WTC11 (cell line): ENCODE measurements around the gene SAFB.

Experiments
- TF ChIP-seq, protein P1 (sequence below): fragments of 200-600 bp; IDR thresholded peaks from 2 replicates; pipeline ENCODE4 v1.8.0; 2022; ENCODE audit warnings: antibody characterized with exemption
- TF ChIP-seq, protein P2 (sequence below): sonication (generic); formaldehyde crosslinking; IDR thresholded peaks from 2 replicates; pipeline ENCODE4 v1.8.1; 2022; ENCODE audit warnings: low read depth, missing genetic modification reagents, borderline replicate concordance

GRCh38 chr19:5691822-5692722 lies 69.2 kb downstream of the SAFB start:
- TF ChIP-seq, protein P1, sequence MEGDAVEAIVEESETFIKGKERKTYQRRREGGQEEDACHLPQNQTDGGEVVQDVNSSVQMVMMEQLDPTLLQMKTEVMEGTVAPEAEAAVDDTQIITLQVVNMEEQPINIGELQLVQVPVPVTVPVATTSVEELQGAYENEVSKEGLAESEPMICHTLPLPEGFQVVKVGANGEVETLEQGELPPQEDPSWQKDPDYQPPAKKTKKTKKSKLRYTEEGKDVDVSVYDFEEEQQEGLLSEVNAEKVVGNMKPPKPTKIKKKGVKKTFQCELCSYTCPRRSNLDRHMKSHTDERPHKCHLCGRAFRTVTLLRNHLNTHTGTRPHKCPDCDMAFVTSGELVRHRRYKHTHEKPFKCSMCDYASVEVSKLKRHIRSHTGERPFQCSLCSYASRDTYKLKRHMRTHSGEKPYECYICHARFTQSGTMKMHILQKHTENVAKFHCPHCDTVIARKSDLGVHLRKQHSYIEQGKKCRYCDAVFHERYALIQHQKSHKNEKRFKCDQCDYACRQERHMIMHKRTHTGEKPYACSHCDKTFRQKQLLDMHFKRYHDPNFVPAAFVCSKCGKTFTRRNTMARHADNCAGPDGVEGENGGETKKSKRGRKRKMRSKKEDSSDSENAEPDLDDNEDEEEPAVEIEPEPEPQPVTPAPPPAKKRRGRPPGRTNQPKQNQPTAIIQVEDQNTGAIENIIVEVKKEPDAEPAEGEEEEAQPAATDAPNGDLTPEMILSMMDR: no peak
- TF ChIP-seq, protein P2, sequence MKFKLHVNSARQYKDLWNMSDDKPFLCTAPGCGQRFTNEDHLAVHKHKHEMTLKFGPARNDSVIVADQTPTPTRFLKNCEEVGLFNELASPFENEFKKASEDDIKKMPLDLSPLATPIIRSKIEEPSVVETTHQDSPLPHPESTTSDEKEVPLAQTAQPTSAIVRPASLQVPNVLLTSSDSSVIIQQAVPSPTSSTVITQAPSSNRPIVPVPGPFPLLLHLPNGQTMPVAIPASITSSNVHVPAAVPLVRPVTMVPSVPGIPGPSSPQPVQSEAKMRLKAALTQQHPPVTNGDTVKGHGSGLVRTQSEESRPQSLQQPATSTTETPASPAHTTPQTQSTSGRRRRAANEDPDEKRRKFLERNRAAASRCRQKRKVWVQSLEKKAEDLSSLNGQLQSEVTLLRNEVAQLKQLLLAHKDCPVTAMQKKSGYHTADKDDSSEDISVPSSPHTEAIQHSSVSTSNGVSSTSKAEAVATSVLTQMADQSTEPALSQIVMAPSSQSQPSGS (CRISPR knock-in tag): no peak
